Measurements from ENCODE around the gene SULT4A1. TPM values are rescaled to one million over a fixed set of nuclear protein-coding genes. Genes with fewer than 3 reads are reported as not detected.

SULT4A1 gene
- total RNA-seq, 4 donors from 2014 or later, result not detected

DNA sequence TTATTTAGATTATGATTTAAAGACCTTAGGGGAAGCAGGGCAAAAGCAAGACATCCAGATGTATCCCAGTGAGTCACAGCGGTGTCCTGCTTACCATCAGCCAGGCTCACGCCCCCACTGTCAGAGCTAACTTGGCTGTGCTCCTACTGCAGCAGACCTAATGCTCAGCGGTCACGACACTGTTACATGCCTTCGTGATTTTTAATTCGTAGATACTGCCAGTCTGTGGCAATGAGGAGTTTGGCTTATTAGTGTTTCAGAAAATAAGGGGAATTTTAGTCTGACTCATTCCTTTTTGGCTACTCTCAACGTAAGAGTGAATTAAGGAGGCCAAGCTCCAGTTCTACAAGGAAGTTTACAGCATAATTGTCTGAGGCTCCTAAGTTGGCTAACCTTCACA is 72.9 kb downstream of the SULT4A1 start:
- H3K9me3 ChIP-seq, result no peaks in the 10 kb centered on the region
- no peak overlapping the region for H3K4me3 ChIP-seq
- no peak for TF ChIP-seq POLR2A (IDR thresholded peaks at IDR 0.05)
- TF ChIP-seq, protein P1, sequence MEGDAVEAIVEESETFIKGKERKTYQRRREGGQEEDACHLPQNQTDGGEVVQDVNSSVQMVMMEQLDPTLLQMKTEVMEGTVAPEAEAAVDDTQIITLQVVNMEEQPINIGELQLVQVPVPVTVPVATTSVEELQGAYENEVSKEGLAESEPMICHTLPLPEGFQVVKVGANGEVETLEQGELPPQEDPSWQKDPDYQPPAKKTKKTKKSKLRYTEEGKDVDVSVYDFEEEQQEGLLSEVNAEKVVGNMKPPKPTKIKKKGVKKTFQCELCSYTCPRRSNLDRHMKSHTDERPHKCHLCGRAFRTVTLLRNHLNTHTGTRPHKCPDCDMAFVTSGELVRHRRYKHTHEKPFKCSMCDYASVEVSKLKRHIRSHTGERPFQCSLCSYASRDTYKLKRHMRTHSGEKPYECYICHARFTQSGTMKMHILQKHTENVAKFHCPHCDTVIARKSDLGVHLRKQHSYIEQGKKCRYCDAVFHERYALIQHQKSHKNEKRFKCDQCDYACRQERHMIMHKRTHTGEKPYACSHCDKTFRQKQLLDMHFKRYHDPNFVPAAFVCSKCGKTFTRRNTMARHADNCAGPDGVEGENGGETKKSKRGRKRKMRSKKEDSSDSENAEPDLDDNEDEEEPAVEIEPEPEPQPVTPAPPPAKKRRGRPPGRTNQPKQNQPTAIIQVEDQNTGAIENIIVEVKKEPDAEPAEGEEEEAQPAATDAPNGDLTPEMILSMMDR (IDR thresholded peaks at IDR 0.05), result no peak
- DNase-seq, result no peak
- H3K36me3 ChIP-seq, result no peaks in the 10 kb centered on the region
- 10 to 47% methylated on average over 7 of the region's 7 CpGs for WGBS, 2 donors
- H3K4me1 ChIP-seq, result peaks cover 0 to 13% (median 5%) of the 10 kb centered on the region in 3 donors
- intact Hi-C loops (cut with DNase I), result no loop called here
- peak overlapping the region in 3 of 4 donors; percentile 4 to 52 (median 45) for H3K27ac ChIP-seq
- H3K27me3 ChIP-seq, result no peaks in the 10 kb centered on the region

DNA sequence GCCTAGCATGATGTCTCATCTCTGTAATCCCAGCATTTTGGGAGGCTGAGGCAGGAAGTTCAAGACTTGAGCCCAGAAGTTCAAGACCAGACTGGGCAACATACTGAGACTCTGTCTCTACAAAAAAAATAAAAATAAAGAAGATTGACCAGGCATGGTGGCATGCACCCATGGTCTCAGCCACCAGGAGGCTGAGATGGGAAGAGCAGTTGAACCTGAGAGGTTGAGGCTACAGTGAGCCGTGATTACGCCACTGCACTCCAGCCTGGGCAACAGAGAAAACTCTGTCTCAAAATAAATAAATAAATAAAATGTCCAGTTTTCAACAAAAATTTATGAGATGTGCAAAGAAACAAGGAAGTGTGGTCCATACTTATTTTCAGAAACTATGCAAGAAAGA is 78.5 kb downstream of the SULT4A1 start:
- no peaks in the 10 kb centered on the region for H3K9me3 ChIP-seq
- H3K27me3 ChIP-seq, result no peaks in the 10 kb centered on the region
- H3K36me3 ChIP-seq, result peaks cover 0 to 5% (median 0%) of the 10 kb centered on the region in 3 donors
- TF ChIP-seq POLR2A (IDR thresholded peaks at IDR 0.05), result no peak
- TF ChIP-seq, protein P1 (IDR thresholded peaks at IDR 0.05), result peak in 1 of 6 experiments; percentile 11
- no peak overlapping the region for H3K4me3 ChIP-seq
- H3K4me1 ChIP-seq, result peaks cover 0 to under 1% (median 0%) of the 10 kb centered on the region in 3 donors
- 92 to 94% methylated on average over 2 of the region's 2 CpGs for WGBS, 2 donors
- intact Hi-C loops (cut with DNase I), result no loop called here
- no peak for DNase-seq
- H3K27ac ChIP-seq, result no peak overlapping the region

DNA sequence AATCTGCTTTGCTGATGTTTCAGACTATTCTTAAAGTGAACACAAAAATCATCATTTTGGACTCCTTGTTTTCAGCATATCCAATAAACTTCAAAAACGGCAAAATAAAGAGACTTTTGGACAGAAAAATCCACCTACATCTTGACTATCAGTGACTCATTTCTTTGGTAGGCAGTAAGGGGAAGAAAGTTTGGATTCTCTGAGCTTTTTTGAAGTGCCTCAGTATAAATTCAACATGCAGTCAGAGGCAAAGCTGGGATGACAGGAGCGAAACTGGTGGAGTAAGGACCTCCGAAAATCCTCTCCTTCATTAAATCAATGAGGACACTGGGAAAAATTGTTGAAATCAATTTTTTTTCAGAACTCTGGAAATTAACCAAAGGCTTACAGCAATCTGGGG is 79.9 kb downstream of the SULT4A1 start:
- TF ChIP-seq POLR2A (IDR thresholded peaks at IDR 0.05), result no peak
- TF ChIP-seq, protein P1 (IDR thresholded peaks at IDR 0.05), result no peak
- H3K9me3 ChIP-seq, result no peaks in the 10 kb centered on the region
- peaks cover 0 to 5% (median 0%) of the 10 kb centered on the region in 3 donors for H3K36me3 ChIP-seq
- H3K27me3 ChIP-seq, result no peaks in the 10 kb centered on the region
- 72 to 81% methylated on average over 3 of the region's 3 CpGs for WGBS, 2 donors
- no peak overlapping the region for H3K4me3 ChIP-seq
- intact Hi-C loops (cut with DNase I), result no loop called here
- peaks cover 0 to 3% (median 0%) of the 10 kb centered on the region in 3 donors for H3K4me1 ChIP-seq
- no peak for DNase-seq
- no peak overlapping the region for H3K27ac ChIP-seq

DNA sequence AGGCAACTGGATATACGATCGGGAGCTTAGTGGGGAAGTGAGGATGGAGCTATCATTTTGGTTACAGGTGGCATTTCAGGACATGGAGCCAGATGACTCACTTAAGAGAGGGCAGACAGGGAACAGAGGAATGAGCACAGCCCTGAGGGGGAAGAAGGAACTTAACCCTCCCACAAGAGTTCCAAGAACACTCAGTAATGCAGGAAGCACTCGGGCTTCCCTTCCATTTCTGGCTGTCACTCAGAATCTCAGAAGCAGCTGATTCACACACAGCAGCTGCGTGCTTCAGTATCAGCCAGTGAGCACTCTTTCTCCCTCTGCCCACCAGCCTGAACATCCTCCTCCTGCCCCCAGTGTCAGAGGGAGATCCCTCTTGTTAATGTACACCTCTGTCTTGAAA is 85.0 kb downstream of the SULT4A1 start:
- Histone ChIP-seq H3K4me3 (no peak overlapping the region), H3K4me1 (peaks cover 0 to 7% (median 0%) of the 10 kb centered on the region in 3 donors), H3K27ac (no peak overlapping the region), H3K9me3 (no peaks in the 10 kb centered on the region), H3K27me3 (no peaks in the 10 kb centered on the region), H3K36me3 (peaks cover 0 to 5% (median 0%) of the 10 kb centered on the region in 3 donors)
- intact Hi-C loops (cut with DNase I), result no loop called here
- TF ChIP-seq, protein P1 (IDR thresholded peaks at IDR 0.05), result no peak
- no peak for TF ChIP-seq POLR2A (IDR thresholded peaks at IDR 0.05)
- DNase-seq, result no peak
- WGBS, 2 donors, result 11 to 25% methylated on average over 4 of the region's 4 CpGs

DNA sequence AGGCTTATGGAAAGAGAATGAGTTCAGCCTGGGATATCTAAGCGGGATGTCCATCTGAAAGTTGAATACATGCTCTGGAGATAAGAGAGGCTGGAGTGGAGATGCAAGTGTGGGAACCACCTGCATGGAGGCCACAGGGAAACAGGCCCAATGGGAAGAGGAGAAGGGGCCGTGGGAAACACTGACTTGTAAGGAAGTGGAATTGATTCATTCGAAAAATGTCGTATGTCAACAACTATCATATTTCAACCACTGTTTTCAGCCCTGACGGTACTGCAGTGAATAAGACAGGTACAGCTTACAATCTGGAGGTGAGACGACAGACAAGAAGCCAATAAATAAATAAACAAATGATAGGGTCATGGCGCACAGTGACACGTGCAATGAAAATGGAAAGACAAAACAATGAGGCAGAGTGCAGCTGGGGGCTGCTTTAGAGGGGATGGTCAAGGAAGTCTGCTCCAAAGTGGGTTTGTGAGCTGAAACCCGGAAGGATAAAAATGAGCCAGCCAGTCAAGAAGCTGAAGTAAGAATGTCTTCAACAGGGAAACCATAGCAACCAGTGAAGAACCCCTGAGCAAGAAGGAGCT is 86.1 kb downstream of the SULT4A1 start:
- TF ChIP-seq, protein P1 (IDR thresholded peaks at IDR 0.05), result no peak
- TF ChIP-seq POLR2A (IDR thresholded peaks at IDR 0.05), result no peak
- Histone ChIP-seq H3K4me3 (no peak overlapping the region), H3K36me3 (peaks cover 0 to 5% (median 0%) of the 10 kb centered on the region in 3 donors), H3K27me3 (no peaks in the 10 kb centered on the region), H3K9me3 (no peaks in the 10 kb centered on the region), H3K27ac (no peak overlapping the region), H3K4me1 (peaks cover 0 to 7% (median 0%) of the 10 kb centered on the region in 3 donors)
- intact Hi-C loops (cut with DNase I), result no loop called here
- WGBS, 2 donors, result 75 to 80% methylated on average over 8 of the region's 9 CpGs
- no peak for DNase-seq

Small RNA genes within 50 kb of the gene (small RNA-seq; reads per million reads assigned to genes)
- gene HMGN2P9, result 0 reads per million in 4 donors

Other genes with a start within 250 kb of the SULT4A1 start
- 1 to 10 TPM in 2 of 4 donors, under 1 TPM in 2; 0.22 to 1.5 (median 0.90) TPM for gene EFCAB6, start 50.2 kb downstream of the SULT4A1 start, total RNA-seq
- gene PNPLA5, start 29.5 kb upstream of the SULT4A1 start, total RNA-seq, result not detected
- gene PNPLA3, start 61.3 kb upstream of the SULT4A1 start, total RNA-seq, result 1 to 10 TPM in 1 of 4 donors, under 1 TPM in 2, not detected in 1; 0.76 to 1.7 (median 0.92) TPM
- 10 to 100 TPM; 24.4 to 45.5 (median 34.3) TPM for gene SAMM50, start 92.9 kb upstream of the SULT4A1 start, total RNA-seq
- 10 to 100 TPM in 2 of 4 donors, 1 to 10 TPM in 2; 3.3 to 20.8 (median 11.7) TPM for gene PARVB, start 161.8 kb upstream of the SULT4A1 start, total RNA-seq

Data from esophagus squamous epithelium (tissue), 5 donors.